ENCODE data around the gene CFAP46.

Gene CFAP46

GRCh38 chr10:132982301-132982989 lies 40.1 kb upstream of the CFAP46 start:
- no peak for TF ChIP-seq TAF1 (IDR thresholded peaks at IDR 0.05; ENCODE audit: borderline replicate concordance, insufficient read depth, low read length)
- TF ChIP-seq POLR2AphosphoS5 (IDR thresholded peaks at IDR 0.05; ENCODE audit: low read depth, low read length) = no peak

DNA sequence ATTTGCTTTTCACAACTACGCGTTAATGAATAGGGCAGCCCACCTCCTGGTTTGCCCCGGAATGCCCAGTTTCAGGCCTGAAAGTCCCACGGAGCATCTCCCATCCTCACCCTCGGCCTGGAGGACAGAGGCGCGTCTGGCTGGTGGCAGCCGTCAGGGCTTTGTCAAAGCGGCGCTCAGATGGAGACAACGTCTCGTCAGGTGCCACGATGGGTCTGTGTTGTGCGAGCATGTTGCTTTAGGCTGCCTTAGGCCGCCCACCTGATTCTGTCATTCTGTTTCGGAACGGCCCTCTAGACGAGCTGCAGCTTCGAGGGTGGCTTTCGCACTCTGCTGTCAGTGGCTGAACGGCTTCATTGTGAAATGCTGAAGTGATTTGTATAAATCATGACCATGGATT lies 39.4 kb upstream of the CFAP46 start:
- TF ChIP-seq FOXP2 (optimal IDR thresholded peaks at IDR 0.05; ENCODE audit: borderline replicate concordance, extremely low read depth, extremely low read length, insufficient read depth) = no peak
- TF ChIP-seq POLR2AphosphoS5 (IDR thresholded peaks at IDR 0.05; ENCODE audit: low read depth, low read length) = no peak
- TF ChIP-seq TAF1 (IDR thresholded peaks at IDR 0.05; ENCODE audit: borderline replicate concordance, insufficient read depth, low read length) = no peak
- TF ChIP-seq SIN3A (IDR thresholded peaks at IDR 0.05; ENCODE audit: borderline replicate concordance, insufficient read depth, low read length) = no peak

DNA sequence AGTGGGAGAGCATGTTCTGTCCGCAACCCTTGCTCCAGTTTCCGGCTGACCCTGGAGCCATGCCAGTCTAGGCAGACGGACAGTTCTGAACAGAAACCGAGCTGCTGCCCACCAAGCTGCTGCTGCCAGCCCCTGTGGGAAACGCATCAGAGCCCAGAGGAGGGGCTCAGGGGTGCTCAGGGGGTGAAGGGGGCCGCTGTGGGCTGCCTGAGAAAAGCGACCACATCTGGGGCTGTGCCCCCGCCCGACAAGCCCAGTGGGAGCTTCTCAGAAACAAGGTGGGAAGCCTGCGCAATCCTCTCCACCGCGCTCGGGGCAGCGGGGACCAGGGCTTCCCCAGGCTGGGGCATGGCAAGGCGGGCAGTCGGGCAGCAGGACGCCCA lies 38.8 kb upstream of the CFAP46 start:
- TF ChIP-seq TAF1 (IDR thresholded peaks at IDR 0.05; ENCODE audit: borderline replicate concordance, insufficient read depth, low read length) = no peak

GRCh38 chr10:132980426-132981172 lies 38.2 kb upstream of the CFAP46 start:
- TF ChIP-seq, protein P1, sequence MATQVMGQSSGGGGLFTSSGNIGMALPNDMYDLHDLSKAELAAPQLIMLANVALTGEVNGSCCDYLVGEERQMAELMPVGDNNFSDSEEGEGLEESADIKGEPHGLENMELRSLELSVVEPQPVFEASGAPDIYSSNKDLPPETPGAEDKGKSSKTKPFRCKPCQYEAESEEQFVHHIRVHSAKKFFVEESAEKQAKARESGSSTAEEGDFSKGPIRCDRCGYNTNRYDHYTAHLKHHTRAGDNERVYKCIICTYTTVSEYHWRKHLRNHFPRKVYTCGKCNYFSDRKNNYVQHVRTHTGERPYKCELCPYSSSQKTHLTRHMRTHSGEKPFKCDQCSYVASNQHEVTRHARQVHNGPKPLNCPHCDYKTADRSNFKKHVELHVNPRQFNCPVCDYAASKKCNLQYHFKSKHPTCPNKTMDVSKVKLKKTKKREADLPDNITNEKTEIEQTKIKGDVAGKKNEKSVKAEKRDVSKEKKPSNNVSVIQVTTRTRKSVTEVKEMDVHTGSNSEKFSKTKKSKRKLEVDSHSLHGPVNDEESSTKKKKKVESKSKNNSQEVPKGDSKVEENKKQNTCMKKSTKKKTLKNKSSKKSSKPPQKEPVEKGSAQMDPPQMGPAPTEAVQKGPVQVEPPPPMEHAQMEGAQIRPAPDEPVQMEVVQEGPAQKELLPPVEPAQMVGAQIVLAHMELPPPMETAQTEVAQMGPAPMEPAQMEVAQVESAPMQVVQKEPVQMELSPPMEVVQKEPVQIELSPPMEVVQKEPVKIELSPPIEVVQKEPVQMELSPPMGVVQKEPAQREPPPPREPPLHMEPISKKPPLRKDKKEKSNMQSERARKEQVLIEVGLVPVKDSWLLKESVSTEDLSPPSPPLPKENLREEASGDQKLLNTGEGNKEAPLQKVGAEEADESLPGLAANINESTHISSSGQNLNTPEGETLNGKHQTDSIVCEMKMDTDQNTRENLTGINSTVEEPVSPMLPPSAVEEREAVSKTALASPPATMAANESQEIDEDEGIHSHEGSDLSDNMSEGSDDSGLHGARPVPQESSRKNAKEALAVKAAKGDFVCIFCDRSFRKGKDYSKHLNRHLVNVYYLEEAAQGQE (IDR thresholded peaks at IDR 0.05; ENCODE audit: insufficient read depth in 1 of 2, low read depth in 2 of 2, low read length in 2 of 2) = no peak
- no peak for TF ChIP-seq POLR2AphosphoS5 (IDR thresholded peaks at IDR 0.05; ENCODE audit: low read depth, low read length)
- no peak for TF ChIP-seq TAF1 (IDR thresholded peaks at IDR 0.05; ENCODE audit: borderline replicate concordance, insufficient read depth, low read length)
- no peak for TF ChIP-seq SIN3A (IDR thresholded peaks at IDR 0.05; ENCODE audit: borderline replicate concordance, insufficient read depth, low read length)
- TF ChIP-seq FOXP2 (optimal IDR thresholded peaks at IDR 0.05; ENCODE audit: borderline replicate concordance, extremely low read depth, extremely low read length, insufficient read depth) = no peak

- TF ChIP-seq, protein P1 (IDR thresholded peaks at IDR 0.05; ENCODE audit: insufficient read depth in 1 of 2, low read depth in 2 of 2, low read length in 2 of 2) = no peak
- TF ChIP-seq POLR2AphosphoS5 (IDR thresholded peaks at IDR 0.05; ENCODE audit: low read depth, low read length) (no peak), TAF1 (IDR thresholded peaks at IDR 0.05; ENCODE audit: borderline replicate concordance, insufficient read depth, low read length) (no peak), SIN3A (IDR thresholded peaks at IDR 0.05; ENCODE audit: borderline replicate concordance, insufficient read depth, low read length) (no peak), FOXP2 (optimal IDR thresholded peaks at IDR 0.05; ENCODE audit: borderline replicate concordance, extremely low read depth, extremely low read length, insufficient read depth) (no peak)
Measured at GRCh38 chr10:132979491-132980425, 37.4 kb upstream of the CFAP46 start.

- no peak for TF ChIP-seq SIN3A (IDR thresholded peaks at IDR 0.05; ENCODE audit: borderline replicate concordance, insufficient read depth, low read length)
- TF ChIP-seq POLR2AphosphoS5 (IDR thresholded peaks at IDR 0.05; ENCODE audit: low read depth, low read length) = no peak
Measured at GRCh38 chr10:132978542-132978941, 36.2 kb upstream of the CFAP46 start.

GRCh38 chr10:132977807-132978206 lies 35.4 kb upstream of the CFAP46 start:
- TF ChIP-seq TAF1 (IDR thresholded peaks at IDR 0.05; ENCODE audit: borderline replicate concordance, insufficient read depth, low read length) = no peak
- TF ChIP-seq FOXP2 (optimal IDR thresholded peaks at IDR 0.05; ENCODE audit: borderline replicate concordance, extremely low read depth, extremely low read length, insufficient read depth) = no peak
